HG03457 (cell line): Measurements from ENCODE around the gene C12orf60.

Experiments used
- ATAC-seq: cut with Tn5 transposase; IDR thresholded peaks from one replicate; pipeline ENCODE4 v1.9.1; 2021; ENCODE audit warnings: moderate number of reproducible peaks; ENCODE audit not compliant: unreplicated experiment

Gene C12orf60

DNA sequence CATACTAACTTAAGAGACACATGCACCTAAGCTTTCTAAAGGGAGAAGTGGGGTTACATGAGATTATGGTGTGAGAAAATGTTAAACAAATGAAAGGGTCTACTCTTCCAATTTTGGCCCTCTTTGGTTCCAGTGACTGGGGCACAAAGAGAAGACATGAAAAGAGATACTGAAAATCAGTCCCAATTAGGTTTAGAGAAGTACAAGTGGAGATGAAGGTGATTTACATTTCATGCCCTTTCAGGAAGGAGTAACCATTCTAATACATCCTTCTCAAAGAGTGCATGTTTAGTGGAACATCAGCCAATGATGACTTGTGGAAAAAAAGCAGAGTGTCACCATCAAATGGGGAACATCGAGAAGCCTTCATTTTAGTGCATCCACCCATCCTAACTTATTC lies 67.8 kb downstream of the C12orf60 start:
- no peak for ATAC-seq

DNA sequence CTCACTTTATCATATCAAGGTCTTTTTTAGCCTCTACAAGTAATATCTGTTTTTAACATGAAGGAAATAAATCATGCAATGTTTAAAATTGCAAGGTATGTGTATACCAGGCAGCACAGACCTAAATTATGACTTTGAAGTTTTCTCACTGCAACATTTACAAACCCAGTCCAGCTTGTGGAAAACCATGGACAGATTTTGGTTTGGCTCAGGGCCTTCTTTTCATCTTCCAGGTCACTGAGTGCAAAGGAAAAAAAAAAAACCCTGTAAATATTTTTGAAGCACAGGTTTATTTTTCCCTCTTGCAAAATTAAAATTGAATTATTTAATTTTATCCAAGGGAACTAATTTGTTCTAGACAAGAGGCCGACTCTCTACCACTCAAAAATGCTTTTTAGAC lies 68.4 kb downstream of the C12orf60 start:
- no peak for ATAC-seq

DNA sequence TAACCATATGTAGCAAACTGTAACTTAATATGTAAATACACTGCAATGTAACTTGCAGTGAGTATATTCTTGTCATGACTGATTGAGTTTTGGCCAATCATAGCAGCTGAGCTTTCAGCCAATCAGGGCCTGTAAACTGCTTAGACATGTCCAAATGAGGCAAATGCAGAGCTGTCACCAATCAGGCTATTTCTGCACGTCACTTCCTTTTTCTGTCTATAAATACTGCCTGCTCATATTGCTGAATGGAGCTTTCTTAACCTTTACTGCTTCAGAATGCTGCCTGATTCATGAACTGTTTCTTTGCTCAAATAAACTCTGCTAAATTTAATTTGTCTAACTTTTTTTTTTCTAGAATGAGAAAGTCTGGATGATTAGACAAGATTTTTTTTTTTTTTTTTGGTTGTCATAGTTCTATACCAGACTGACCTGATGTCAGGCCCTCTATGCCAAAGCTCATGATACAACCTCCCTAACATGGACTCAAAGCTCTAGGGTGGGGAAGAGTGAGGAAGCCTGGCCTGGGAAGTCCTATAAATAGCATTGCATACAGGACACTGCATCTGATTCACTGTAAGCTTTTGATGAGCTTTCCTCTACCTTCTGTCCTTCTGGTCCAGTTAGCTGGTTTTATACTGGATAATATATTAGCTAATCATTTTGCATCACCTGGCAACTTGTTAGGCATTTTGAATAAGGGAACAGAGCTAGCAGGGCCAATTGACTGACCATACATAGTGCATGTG lies 70.1 kb downstream of the C12orf60 start:
- no peak for ATAC-seq
